NCI-H128 (cell line): ENCODE measurements around the gene PBX1.

Experiments used
- DNase-seq: peaks from one replicate; lab custom pipeline; 2025; ENCODE audit not compliant: unreplicated experiment; lab: John Stamatoyannopoulos, UW

The PBX1 gene

GRCh38 chr1:164693564-164694359 is 134.8 kb downstream of the PBX1 start:
- DNase-seq: no peak

DNA sequence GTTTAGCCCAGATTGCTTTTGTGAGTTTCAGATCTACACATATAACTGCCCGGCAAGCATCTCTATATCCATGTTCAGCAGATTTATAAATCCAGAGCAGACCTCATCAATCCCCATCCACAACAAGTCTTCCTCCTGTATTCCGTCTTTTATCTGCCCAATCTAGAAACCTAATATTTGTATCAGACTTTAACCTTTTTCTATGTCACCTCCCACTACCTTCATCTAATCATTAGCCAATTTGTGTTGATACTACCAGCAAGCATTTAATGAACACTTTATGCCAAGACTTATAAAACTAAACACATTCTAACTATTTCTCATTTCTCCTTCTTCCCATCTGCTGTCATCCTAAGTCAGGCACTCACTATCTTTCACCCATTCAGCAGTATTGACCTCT is 135.5 kb downstream of the PBX1 start:
- DNase-seq: no peak

- DNase-seq: no peak
These were observed 137.1 kb downstream of the PBX1 start for GRCh38 chr1:164695956-164696665.

GRCh38 chr1:164699815-164700491 is 141.0 kb downstream of the PBX1 start:
- DNase-seq: no peak

DNA sequence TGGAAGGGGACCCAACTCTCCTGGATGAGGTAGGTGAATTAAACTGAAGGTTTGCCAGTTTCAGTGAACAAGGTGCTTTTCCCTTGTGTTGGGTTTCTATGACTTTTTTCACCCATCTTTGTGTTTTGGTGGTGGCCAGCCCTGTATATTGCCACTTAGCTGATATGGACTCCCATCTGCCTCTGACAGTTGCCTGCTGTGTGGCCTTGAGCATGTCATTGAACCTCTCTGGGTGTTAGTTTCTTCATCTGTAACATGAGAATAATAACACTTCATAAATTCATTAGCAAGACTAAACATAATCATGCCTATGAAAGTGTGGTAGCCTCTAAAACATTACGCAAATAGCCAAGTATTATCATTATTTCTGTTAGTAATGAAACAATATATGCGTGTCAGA is 141.7 kb downstream of the PBX1 start:
- DNase-seq: no peak

GRCh38 chr1:164701189-164701761 is 142.3 kb downstream of the PBX1 start:
- no peak for DNase-seq

- no peak for DNase-seq
These were observed 143.2 kb downstream of the PBX1 start for GRCh38 chr1:164702216-164702615.

- no peak for DNase-seq
These were observed 143.7 kb downstream of the PBX1 start for GRCh38 chr1:164702664-164703063.

- no peak for DNase-seq
These were observed 144.5 kb downstream of the PBX1 start for GRCh38 chr1:164703463-164703862.

- DNase-seq: no peak
These were observed 145.0 kb downstream of the PBX1 start for GRCh38 chr1:164703960-164704411.

- no peak for DNase-seq
These were observed 146.0 kb downstream of the PBX1 start for GRCh38 chr1:164704954-164705353.

- no peak for DNase-seq
These were observed 147.6 kb downstream of the PBX1 start for GRCh38 chr1:164706606-164706987.

GRCh38 chr1:164707868-164708331 is 148.9 kb downstream of the PBX1 start:
- no peak for DNase-seq

- no peak for DNase-seq
These were observed 149.6 kb downstream of the PBX1 start for GRCh38 chr1:164708596-164708995.

DNA sequence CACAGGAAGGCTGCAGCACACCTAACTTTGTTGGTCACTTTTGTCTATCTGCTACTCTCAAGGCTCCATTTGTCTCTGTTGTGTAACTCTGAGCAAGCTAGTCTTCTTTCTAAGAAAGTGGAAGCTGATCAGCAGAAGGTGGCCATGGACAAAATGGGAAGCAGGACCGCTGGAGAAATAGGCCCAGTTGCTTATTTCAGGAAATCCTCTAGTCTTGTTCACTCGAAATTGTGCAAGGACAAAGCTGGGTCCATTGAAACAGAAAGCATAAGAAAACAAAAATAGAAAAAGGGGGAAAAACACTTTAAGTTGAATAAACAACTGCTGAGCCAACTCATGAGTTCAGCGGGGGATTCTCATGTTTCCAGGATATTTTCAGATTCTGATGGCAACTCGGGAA is 150.1 kb downstream of the PBX1 start:
- DNase-seq: no peak

DNA sequence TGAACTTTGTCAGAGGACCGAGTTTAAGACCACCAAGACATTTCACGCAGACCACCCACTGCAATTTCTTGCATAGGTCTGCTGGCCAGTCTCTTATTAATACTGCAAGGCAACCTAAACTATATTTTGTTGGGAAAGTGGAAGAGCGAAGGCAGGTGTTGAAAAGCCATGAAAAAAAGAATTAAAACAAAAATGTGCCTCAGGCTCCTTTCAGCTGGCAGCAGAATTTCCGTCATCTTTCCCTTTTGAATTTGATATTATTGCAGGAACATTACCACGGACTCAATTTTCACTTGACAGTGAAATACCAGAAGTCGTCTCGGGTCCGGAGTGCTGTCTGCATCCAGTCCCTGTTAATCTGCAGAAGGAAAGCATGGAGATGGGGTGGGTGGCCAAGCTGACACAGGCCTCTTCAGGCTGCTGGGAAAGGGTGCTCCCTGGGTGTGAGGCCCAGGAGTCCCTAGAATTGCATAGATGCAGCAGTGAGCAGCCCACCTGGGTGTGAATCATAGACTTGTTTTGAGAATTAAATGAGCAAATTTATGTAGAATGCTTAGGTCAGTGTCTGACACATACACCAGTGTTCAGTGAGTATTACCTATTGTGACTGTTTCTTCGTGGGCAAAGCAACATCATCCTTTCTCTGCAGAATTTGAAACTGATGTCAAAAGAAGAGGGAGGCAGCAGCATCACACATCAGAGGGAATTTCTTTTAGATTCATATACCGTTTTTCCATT is 150.7 kb downstream of the PBX1 start:
- no peak for DNase-seq

- no peak for DNase-seq
These were observed 153.4 kb downstream of the PBX1 start for GRCh38 chr1:164712131-164713036.

DNA sequence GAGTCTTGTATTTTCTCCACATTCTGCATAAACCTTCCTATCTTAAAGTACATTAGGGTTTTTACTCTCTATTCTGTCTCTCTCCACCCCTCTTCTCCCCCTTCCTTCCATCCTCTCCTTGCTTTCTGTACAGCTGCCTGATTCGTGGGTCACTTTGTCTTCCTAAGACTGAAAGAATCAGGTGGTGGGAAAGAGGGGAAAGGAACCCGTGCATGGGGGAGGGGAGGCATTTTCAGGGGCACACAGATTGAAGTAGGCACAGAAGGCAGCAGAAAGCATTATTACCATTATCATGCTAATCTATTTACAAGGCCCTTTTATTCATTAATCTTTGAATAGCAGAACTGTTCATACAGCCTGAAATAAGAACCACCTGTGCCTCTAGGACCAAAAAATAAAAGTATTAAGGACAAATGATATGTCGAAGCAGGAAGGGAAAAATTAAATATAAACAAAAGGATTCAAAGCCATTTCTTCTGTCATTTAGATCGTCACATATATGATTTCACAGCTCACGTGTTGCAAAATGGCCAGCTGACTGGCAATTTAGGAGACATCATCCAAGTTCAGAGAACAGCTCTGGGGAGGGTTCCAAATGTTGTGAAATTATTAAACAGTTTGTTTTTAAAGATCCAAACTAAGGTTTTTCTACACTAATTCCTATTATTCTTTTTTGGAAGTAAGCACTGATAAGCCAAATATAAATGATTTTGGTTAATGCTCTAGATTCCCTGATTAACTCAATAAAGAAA is 154.6 kb downstream of the PBX1 start:
- DNase-seq: no peak
